B cell (primary cell): Measurements from ENCODE around the gene PTS. TPM values are rescaled to one million over a fixed set of nuclear protein-coding genes. Genes with fewer than 3 reads are reported as not detected.

Source experiments
- ATAC-seq: fragments of 200-7000 bp; cut with Tn5 transposase; one replicate; pipeline ENCODE4 v1.10.0; 2021; ENCODE audit warnings: low read depth, mild to moderate bottlenecking, moderate number of reproducible peaks, moderate library complexity
- CTCF ChIA-PET: fragments of 350-600 bp; sonication (Branson Sonifier 250); formaldehyde crosslinking; loops from one replicate; lab custom pipeline; 2021; ENCODE audit warnings: antibody characterized with exemption, inconsistent platforms; lab: Charles Lee
- POLR2A ChIA-PET: fragments of 350-600 bp; sonication (Branson Sonifier 250); formaldehyde crosslinking; loops from one replicate; lab custom pipeline; 2021; ENCODE audit warnings: antibody characterized with exemption; lab: Charles Lee
- DNase-seq: peaks from one replicate; pipeline ENCODE4 v3.0.0; 2013
- H2AFZ ChIP-seq: 2 replicates; pipeline ENCODE4 v1.6.1; 2012; ENCODE audit warnings: mild to moderate bottlenecking, low read depth, low read length; ENCODE audit not compliant: insufficient read depth, poor library complexity, severe bottlenecking
- H3K27ac ChIP-seq, 2 donors: 1 replicate in 1 of 2; 2 replicates in 1 of 2; pipeline ENCODE4 v1.5.1; 2012 to 2013; ENCODE audit warnings: low read length in 2 of 2, mild to moderate bottlenecking in 2 of 2, moderate library complexity in 1 of 2
- H3K27me3 ChIP-seq, 4 experiments: fragments of 200-600 bp in 1 of 4; sonication (generic) in 1 of 4; replicated peaks in 1 of 4; 1 replicate in 2 of 4; 2 replicates in 2 of 4; pipeline versions ENCODE4 v1.6.1 to v1.7.0; 2013 to 2016; ENCODE audit warnings: low read length in 3 of 4, mild to moderate bottlenecking in 2 of 4, mixed read lengths in 1 of 4, moderate library complexity in 1 of 4; ENCODE audit not compliant: insufficient read depth in 4 of 4, control insufficient read depth in 3 of 4; ENCODE audit errors: control extremely low read depth in 1 of 4
- H3K36me3 ChIP-seq, 2 experiments: replicated peaks in 1 of 2; 1 replicate in 1 of 2; 2 replicates in 1 of 2; pipeline versions ENCODE4 v1.6.1 to v1.7.1; 2013; ENCODE audit warnings: low read length in 1 of 2; ENCODE audit not compliant: insufficient read depth in 2 of 2, control insufficient read depth in 1 of 2; ENCODE audit errors: control extremely low read depth in 1 of 2, extremely low read depth in 1 of 2
- H3K4me1 ChIP-seq, 2 donors: fragments of 200-600 bp in 1 of 2; sonication (generic) in 1 of 2; 1 replicate in 1 of 2; 2 replicates in 1 of 2; pipeline versions ENCODE4 v1.5.1 to v1.6.1; 2013 to 2017; ENCODE audit warnings: low read length in 2 of 2; ENCODE audit not compliant: control insufficient read depth in 2 of 2, insufficient read depth in 2 of 2
- H3K4me2 ChIP-seq: replicated peaks from 2 replicates; pipeline ENCODE3; 2012; ENCODE audit warnings: mild to moderate bottlenecking, low read depth, low read length; ENCODE audit not compliant: poor library complexity, severe bottlenecking
- H3K4me3 ChIP-seq, 5 experiments: fragments of 200-600 bp in 1 of 5; sonication (generic) in 1 of 5; 1 replicate in 3 of 5; 2 replicates in 2 of 5; pipeline versions ENCODE4 v1.5.1 to v1.7.0; 2011 to 2016; ENCODE audit warnings: low read length in 4 of 5, mild to moderate bottlenecking in 4 of 5, low read depth in 2 of 5, control low read depth in 1 of 5, moderate library complexity in 1 of 5; ENCODE audit not compliant: insufficient read depth in 1 of 5; ENCODE audit errors: control extremely low read depth in 1 of 5, extremely low read depth in 1 of 5
- H3K79me2 ChIP-seq: fragments of 200-600 bp; sonication (generic); one replicate; pipeline ENCODE4 v1.6.0; 2016; ENCODE audit warnings: low read length; ENCODE audit not compliant: control insufficient read depth, insufficient read depth
- H3K9ac ChIP-seq: fragments of 200-600 bp; sonication (generic); 2 replicates; pipeline ENCODE4 v1.6.1; 2017; ENCODE audit warnings: mild to moderate bottlenecking, low read length, moderate library complexity
- H3K9me3 ChIP-seq, 3 donors: one replicate each; pipeline versions ENCODE4 v1.6.1 to v1.7.1; 2013; ENCODE audit warnings: low read length in 2 of 3; ENCODE audit not compliant: control insufficient read depth in 2 of 3, insufficient read depth in 1 of 3; ENCODE audit errors: control extremely low read depth in 1 of 3
- H4K20me1 ChIP-seq: 2 replicates; pipeline ENCODE4 v1.6.0; 2012; ENCODE audit warnings: mild to moderate bottlenecking, low read length; ENCODE audit not compliant: insufficient read depth, control insufficient read depth, poor library complexity, severe bottlenecking
- H3K27ac Mint-ChIP-seq: one replicate; pipeline ENCODE4 v1.8.0; 2021; ENCODE audit warnings: mixed read lengths
- H3K27me3 Mint-ChIP-seq: one replicate; pipeline ENCODE4 v1.8.0; 2021; ENCODE audit warnings: mixed read lengths
- H3K4me1 Mint-ChIP-seq: one replicate; pipeline ENCODE4 v1.8.0; 2021; ENCODE audit warnings: mixed read lengths
- H3K4me3 Mint-ChIP-seq: one replicate; pipeline ENCODE4 v1.8.0; 2021; ENCODE audit warnings: mixed read lengths
- H3K9me3 Mint-ChIP-seq: one replicate; pipeline ENCODE4 v1.8.0; 2022; ENCODE audit warnings: mixed read lengths; ENCODE audit not compliant: insufficient read depth
- CTCF ChIP-seq: fragments of 200-600 bp; IDR thresholded peaks from one replicate; pipeline ENCODE4 v1.8.0; 2022; ENCODE audit warnings: antibody characterized with exemption, mild to moderate bottlenecking
- EZH2 ChIP-seq: IDR thresholded peaks from 2 replicates; pipeline ENCODE4 v1.6.1; 2012; ENCODE audit warnings: borderline replicate concordance, low read depth, mild to moderate bottlenecking, moderate library complexity, low read length; ENCODE audit not compliant: insufficient read depth, poor library complexity, severe bottlenecking
- WGBS: methylation state at CpG from one replicate; pipeline ENCODE4 v1.1.5; 2013; ENCODE audit warnings: missing lambda C conversion rate; ENCODE audit not compliant: insufficient coverage; 5-methylcytosine and 5-hydroxymethylcytosine counted together
- intact Hi-C: fragments of 100-400 bp; cut with micrococcal nuclease; formaldehyde crosslinking; loops from one replicate; pipeline ENCODE4 v1.10.0; 2022
- polyA plus RNA-seq: library from polyadenylated mRNA; depleted of rRNA; stranded (reverse); fragments of >200 nt; gene quantifications from 2 replicates; pipeline ENCODE4 v1.2.3, GENCODE V29; 2012
- total RNA-seq, 2 donors: library from RNA; stranded (reverse); fragments of 120-200 nt in 1 of 2; gene quantifications; 1 replicate in 1 of 2; 2 replicates in 1 of 2; pipeline versions ENCODE4 v1.2.3 to v1.2.4, GENCODE V29; 2013 to 2022

Gene PTS
- total and polyA plus RNA-seq, 2 donors (not counting 1 experiment from before 2014, with no cell fraction given): 36.2 to 36.9 TPM

DNA sequence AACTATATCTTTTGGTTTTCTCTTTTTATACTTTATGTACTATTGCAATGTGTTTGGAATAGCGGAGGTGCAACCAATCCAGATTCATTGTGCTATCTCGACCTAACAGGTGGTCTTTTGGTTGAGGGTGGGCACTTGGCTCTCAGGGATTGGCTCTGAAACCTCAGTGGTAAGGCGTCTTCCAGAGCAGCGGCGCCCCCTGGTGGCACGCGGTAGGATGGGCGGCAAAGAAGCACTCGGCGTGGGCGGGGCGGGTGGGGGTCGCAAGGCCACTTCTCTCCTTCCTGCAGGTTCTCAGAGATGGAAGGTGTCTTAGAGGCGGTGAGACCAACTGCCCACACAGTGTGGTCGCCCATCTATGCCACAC lies 53.7 kb downstream of the PTS start:
- peak overlapping the region; percentile 91 for H3K4me2 ChIP-seq
- H3K79me2 ChIP-seq: no peaks in the 10 kb centered on the region
- peak overlapping the region; percentile 88 for H2AFZ ChIP-seq
- CTCF ChIA-PET: interaction anchor here (0.6 to 19.7 kb wide), 40 partner anchors 8 to 1982 kb away, joined by 3 to 471 read pairs (median 4); partner anchors contain the start of genes ALG9, DIXDC1, PTS and SDHD
- ATAC-seq (peak; percentile 71), DNase-seq (peak; percentile 84)
- TF ChIP-seq CTCF (peak; percentile 75), EZH2 (no peak)
- Mint-ChIP-seq H3K4me3 (peak overlapping the region; percentile 98), H3K9me3 (no peaks in the 10 kb centered on the region), H3K4me1 (peaks cover 18% of the 10 kb centered on the region), H3K27me3 (no peaks in the 10 kb centered on the region), H3K27ac (peak overlapping the region; percentile 87)
- no peaks in the 10 kb centered on the region for H3K27me3 ChIP-seq
- no peaks in the 10 kb centered on the region for H3K36me3 ChIP-seq
- WGBS: 2% methylated on average over 9 of the region's 15 CpGs
- no peaks in the 10 kb centered on the region for H4K20me1 ChIP-seq
- H3K9me3 ChIP-seq: no peaks in the 10 kb centered on the region
- POLR2A ChIA-PET: interaction anchor here (0.6 to 1.0 kb wide), 4 partner anchors 54 to 167 kb away, joined by 4 to 6 read pairs (median 5); partner anchors contain the start of gene PTS
- intact Hi-C loops: loop anchor here (1.0 to 10.0 kb wide), 7 partner anchors 10 to 1035 kb away; partner anchors contain the start of genes PTS, SIK2 and TTC12
- H3K27ac ChIP-seq: no peak overlapping the region
- peak overlapping the region; percentile 71 for H3K9ac ChIP-seq
- H3K4me3 ChIP-seq: peak overlapping the region; percentile 59 to 80 (median 69)
- peaks cover 7 to 15% of the 10 kb centered on the region in 2 donors for H3K4me1 ChIP-seq
